A673 (cell line): ENCODE results near the gene EZH2. TPM values are rescaled to one million over a fixed set of nuclear protein-coding genes. Genes with fewer than 3 reads are reported as not detected.

Source experiments
- BruUV-seq: library from RNA; stranded (reverse); fragments of 400-500 nt; replicated peaks from 2 replicates; lab custom pipeline; 2021; lab: Mats Ljungman, UMichigan
- CTCF ChIA-PET: fragments of 300-600 bp; sonication (Branson Sonifier 250); formaldehyde crosslinking; loops from one replicate; lab custom pipeline; 2022; ENCODE audit warnings: antibody characterized with exemption; lab: Charles Lee
- POLR2A ChIA-PET: fragments of 300-600 bp; sonication (Branson Sonifier 250); formaldehyde crosslinking; loops from one replicate; lab custom pipeline; 2022; ENCODE audit warnings: antibody characterized with exemption; ENCODE audit not compliant: low non-redundant PET; lab: Charles Lee
- DNase-seq: peaks from one replicate; pipeline ENCODE4 v3.0.0-alpha.2; 2015; ENCODE audit warnings: low spot score
- H3K27ac ChIP-seq: fragments of 200-600 bp; sonication (generic); 2 replicates; pipeline ENCODE4 v1.5.1; 2016; ENCODE audit warnings: mixed run types, low read depth, mild to moderate bottlenecking, mixed read lengths, antibody characterized with exemption, low read length; ENCODE audit not compliant: poor library complexity, severe bottlenecking
- H3K27me3 ChIP-seq: fragments of 200-600 bp; sonication (generic); replicated peaks from 2 replicates; pipeline ENCODE4 v1.6.1; 2017; ENCODE audit warnings: mixed run types, low read depth, mild to moderate bottlenecking, mixed read lengths, antibody characterized with exemption, low read length; ENCODE audit not compliant: insufficient read depth, poor library complexity
- H3K36me3 ChIP-seq: fragments of 200-600 bp; sonication (generic); 2 replicates; pipeline ENCODE4 v1.6.1; 2016; ENCODE audit warnings: mixed run types, mild to moderate bottlenecking, mixed read lengths, antibody characterized with exemption, low read length; ENCODE audit not compliant: insufficient read depth, poor library complexity, severe bottlenecking
- H3K4me1 ChIP-seq: fragments of 200-600 bp; sonication (generic); 2 replicates; pipeline ENCODE4 v1.6.1; 2017; ENCODE audit warnings: mixed run types, mild to moderate bottlenecking, mixed read lengths, antibody characterized with exemption, low read length; ENCODE audit not compliant: insufficient read depth, poor library complexity, severe bottlenecking
- H3K4me3 ChIP-seq: fragments of 200-600 bp; sonication (generic); 2 replicates; pipeline ENCODE4 v1.5.1; 2016; ENCODE audit warnings: low read depth, mixed run types, mild to moderate bottlenecking, mixed read lengths, low read length; ENCODE audit not compliant: poor library complexity, severe bottlenecking
- H3K9me3 ChIP-seq: fragments of 200-600 bp; sonication (generic); 2 replicates; pipeline ENCODE4 v1.6.1; 2016; ENCODE audit warnings: mixed run types, low read depth, mild to moderate bottlenecking, mixed read lengths, antibody characterized with exemption, low read length; ENCODE audit not compliant: poor library complexity, severe bottlenecking
- EZH2 ChIP-seq: fragments of 200-600 bp; sonication (generic); IDR thresholded peaks from 2 replicates; pipeline ENCODE4 v1.6.1; 2017; ENCODE audit warnings: borderline replicate concordance, low read depth, mild to moderate bottlenecking, mixed read lengths, antibody characterized with exemption, low read length; ENCODE audit not compliant: poor library complexity, severe bottlenecking
- intact Hi-C: fragments of 100-400 bp; cut with micrococcal nuclease; formaldehyde crosslinking; loops from one replicate; pipeline ENCODE4 v1.10.0; 2022; ENCODE audit not compliant: unreplicated experiment
- total RNA-seq: library from RNA; stranded (reverse); gene quantifications from 2 replicates; pipeline ENCODE4 v1.2.3, GENCODE V29; 2021
- TF ChIP-seq, protein P1 (sequence below): fragments of 300-800, 200-600 bp; sonication (generic); conservative IDR thresholded peaks from 2 replicates; pipeline ENCODE4 v1.5.1; 2017; ENCODE audit warnings: low read depth, mild to moderate bottlenecking, antibody characterized with exemption, low read length, moderate library complexity, mixed read lengths

The EZH2 gene
- total RNA-seq, 1 experiment from 2014 or later: 140 TPM

DNA sequence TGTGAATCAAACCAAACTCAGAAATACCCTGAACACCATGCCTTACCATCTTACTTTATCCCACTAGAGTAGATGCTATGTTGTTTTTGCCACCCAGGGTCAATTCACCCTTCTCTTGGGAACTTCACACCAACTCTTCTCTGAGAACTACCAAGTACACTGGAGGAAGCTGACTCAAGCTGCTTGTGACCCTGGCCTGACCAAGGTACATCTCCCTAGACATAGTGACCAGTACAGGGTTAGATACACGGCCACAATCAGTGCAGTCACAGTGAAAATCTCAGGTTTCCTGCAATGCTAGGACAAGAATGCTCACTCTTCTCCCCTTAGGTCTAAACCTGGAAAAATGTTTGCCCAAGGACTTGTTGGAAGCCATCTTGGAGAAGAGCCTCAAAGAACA, 31.8 kb downstream of the EZH2 start:
- Histone ChIP-seq H3K9me3 (no peaks in the 10 kb centered on the region), H3K27ac (no peak overlapping the region), H3K27me3 (no peaks in the 10 kb centered on the region), H3K4me1 (peaks cover 65% of the 10 kb centered on the region), H3K36me3 (no peaks in the 10 kb centered on the region), H3K4me3 (no peak overlapping the region)
- DNase-seq: no peak
- POLR2A ChIA-PET: no interaction called here
- TF ChIP-seq, protein P1, sequence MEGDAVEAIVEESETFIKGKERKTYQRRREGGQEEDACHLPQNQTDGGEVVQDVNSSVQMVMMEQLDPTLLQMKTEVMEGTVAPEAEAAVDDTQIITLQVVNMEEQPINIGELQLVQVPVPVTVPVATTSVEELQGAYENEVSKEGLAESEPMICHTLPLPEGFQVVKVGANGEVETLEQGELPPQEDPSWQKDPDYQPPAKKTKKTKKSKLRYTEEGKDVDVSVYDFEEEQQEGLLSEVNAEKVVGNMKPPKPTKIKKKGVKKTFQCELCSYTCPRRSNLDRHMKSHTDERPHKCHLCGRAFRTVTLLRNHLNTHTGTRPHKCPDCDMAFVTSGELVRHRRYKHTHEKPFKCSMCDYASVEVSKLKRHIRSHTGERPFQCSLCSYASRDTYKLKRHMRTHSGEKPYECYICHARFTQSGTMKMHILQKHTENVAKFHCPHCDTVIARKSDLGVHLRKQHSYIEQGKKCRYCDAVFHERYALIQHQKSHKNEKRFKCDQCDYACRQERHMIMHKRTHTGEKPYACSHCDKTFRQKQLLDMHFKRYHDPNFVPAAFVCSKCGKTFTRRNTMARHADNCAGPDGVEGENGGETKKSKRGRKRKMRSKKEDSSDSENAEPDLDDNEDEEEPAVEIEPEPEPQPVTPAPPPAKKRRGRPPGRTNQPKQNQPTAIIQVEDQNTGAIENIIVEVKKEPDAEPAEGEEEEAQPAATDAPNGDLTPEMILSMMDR: no peak
- BruUV-seq: no TSS peak
- intact Hi-C loops: no loop called here
- CTCF ChIA-PET: no interaction called here

DNA sequence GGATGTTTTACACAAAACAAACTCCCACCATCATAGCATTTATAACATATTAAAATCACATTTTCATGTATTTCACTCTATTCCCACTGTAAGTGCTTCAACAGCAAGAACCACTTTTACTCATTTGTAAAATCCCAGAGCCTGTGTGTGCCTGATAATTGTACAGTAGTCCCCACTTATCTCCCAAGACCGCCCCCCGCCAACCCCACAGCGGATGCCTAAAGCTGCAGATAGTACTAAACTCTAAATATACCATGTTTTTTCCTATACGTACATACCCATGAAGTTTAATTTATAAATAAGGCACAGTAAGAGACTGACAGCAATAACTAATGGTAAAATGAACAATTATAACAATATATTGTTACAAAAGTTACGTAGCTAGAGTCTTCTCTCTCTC, 33.5 kb downstream of the EZH2 start:
- Histone ChIP-seq H3K27ac (peak overlapping the region; percentile 31), H3K4me3 (no peak overlapping the region), H3K36me3 (no peaks in the 10 kb centered on the region), H3K9me3 (no peaks in the 10 kb centered on the region), H3K4me1 (peaks cover 68% of the 10 kb centered on the region), H3K27me3 (no peaks in the 10 kb centered on the region)
- TF ChIP-seq EZH2: no peak
- TF ChIP-seq, protein P1: no peak
- DNase-seq: no peak
- POLR2A ChIA-PET: no interaction called here
- intact Hi-C loops: no loop called here
- CTCF ChIA-PET: no interaction called here
- BruUV-seq: no TSS peak

DNA sequence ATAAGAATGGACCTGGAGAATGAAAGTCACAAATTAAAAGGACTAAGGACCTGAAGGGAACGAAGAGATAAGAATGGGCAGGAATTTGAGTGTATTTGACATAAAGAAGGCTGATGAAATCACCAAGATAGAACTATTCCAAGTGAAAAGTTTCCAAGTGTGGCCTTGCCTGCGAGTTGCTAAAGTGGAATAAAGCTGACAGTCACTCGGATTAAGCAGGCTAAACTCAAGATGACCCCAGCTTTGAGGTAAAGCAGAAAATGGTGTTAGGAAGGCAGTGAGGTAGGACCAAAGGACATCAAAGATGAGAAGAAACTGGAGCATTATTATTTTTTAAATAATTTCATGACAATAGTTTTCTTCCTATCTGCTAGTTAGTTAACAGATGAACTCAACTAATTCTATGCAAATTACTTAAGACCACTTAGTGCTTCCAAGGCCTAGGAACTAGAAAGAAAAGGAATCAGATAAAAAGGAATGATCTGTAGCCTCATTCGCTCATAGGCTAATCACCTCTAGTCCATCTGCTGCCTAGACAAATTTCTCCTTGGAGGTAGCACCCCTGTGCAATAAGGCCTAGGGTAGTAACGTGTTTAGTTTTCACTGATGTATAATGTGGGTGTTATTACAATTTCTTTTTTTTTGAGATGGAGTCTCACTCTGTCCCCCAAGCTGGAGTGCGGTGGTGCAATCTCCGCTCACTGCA, 34.5 kb downstream of the EZH2 start:
- peak overlapping the region; percentile 60 for H3K27ac ChIP-seq

More for the DNA sequence above, 34.5 kb downstream of the EZH2 start:
- Histone ChIP-seq H3K4me1 (peaks cover 74% of the 10 kb centered on the region), H3K9me3 (no peaks in the 10 kb centered on the region), H3K27me3 (no peaks in the 10 kb centered on the region), H3K36me3 (no peaks in the 10 kb centered on the region), H3K4me3 (no peak overlapping the region)
- ChIA-PET CTCF (no interaction called here), POLR2A (no interaction called here)
- no peak for DNase-seq
- intact Hi-C loops: no loop called here
- no peak for TF ChIP-seq EZH2
- TF ChIP-seq, protein P1: no peak
- BruUV-seq: no TSS peak
